HG03432 (cell line): ENCODE results near the gene GPR158.

Experiments used
- ATAC-seq: cut with Tn5 transposase; IDR thresholded peaks from one replicate; pipeline ENCODE4 v1.9.1; 2021; ENCODE audit warnings: mild to moderate bottlenecking, moderate library complexity; ENCODE audit not compliant: unreplicated experiment

The GPR158 gene

DNA sequence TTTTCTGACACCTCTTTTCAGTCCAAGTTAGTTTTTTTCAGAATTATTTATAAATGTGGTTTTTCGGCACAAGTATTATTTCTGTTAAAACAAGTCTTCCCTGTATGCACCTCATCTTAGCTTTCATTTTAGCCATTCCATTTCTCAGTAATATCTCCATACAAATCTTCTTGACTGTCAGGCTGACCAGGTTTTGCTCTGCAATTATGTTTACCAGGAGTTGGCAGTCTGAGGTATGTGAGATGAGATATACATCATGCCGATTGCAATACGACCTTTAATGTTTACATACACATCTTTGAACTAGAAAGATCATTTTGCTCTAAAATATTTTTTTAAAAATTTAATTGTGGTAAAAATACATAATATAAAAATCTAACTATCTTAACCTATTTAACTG is 209.8 kb downstream of the GPR158 start:
- no peak for ATAC-seq

- ATAC-seq: no peak
Observed at GRCh38 chr10:25388188-25388861, 213.5 kb downstream of the GPR158 start.

GRCh38 chr10:25388862-25389206 is 214.0 kb downstream of the GPR158 start:
- no peak for ATAC-seq

- no peak for ATAC-seq
Observed at GRCh38 chr10:25390733-25391132, 215.9 kb downstream of the GPR158 start.

DNA sequence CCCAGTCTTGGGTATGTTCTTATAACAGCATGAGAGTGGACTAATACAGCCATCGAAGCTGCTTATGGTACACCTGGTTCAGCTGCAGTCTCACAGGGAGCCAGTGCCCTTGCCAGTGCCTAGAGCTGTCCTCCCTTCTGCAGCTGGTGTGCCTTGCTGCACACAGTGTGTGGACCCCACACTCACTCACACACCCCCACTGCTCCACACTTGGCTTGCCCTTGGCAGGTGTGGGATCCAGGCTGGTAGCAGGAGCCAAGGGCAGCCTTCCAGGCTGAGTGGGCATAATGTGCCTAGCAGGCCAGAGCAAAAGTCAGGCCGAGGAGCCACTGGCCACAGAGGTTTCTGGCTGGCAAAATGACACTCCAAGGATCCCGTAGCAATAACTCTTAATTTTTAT is 217.3 kb downstream of the GPR158 start:
- ATAC-seq: no peak

GRCh38 chr10:25393621-25394020 is 218.8 kb downstream of the GPR158 start:
- ATAC-seq: no peak

DNA sequence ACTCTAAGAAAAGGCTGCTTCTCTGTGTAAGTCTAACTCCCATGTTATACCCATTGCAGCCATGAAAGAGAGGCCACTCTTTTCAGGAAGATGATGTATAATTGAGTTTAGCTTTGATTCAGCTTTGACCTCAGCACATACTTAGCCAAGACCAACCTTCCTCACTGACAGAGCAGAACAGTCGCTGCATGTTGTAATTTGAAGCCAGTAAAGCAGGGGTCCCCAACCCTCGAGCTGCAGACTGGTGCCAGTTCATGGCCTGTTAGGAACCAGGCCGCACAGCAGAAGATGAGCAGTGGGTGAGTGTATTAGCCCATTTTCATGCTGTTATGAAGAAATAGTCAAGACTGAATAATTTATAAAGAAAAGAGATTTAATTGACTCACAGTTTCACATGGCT is 223.9 kb downstream of the GPR158 start:
- ATAC-seq: no peak

DNA sequence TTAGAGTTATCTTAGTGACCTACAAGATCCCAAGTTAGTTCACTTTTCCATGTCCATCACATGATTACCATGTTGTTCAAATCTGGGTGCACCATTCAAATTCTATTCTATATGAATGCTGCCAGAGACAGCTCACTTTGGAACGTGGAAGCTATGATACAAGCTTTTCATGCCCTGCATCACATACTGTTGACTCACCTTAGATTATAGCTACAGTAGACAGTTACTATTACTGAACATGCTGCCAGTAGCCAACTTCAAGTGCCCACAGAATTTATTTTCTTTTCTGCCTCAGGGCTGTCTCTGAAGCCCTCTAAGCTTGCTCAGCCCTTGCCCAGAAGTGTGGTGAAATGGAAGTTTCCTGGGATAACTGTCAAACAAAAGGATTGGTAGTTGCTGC is 231.1 kb downstream of the GPR158 start:
- no peak for ATAC-seq

- ATAC-seq: no peak
Observed at GRCh38 chr10:25417611-25418010, 242.8 kb downstream of the GPR158 start.

- no peak for ATAC-seq
Observed at GRCh38 chr10:25425776-25426175, 251.0 kb downstream of the GPR158 start.

- ATAC-seq: no peak
Observed at GRCh38 chr10:25436431-25436830, 261.6 kb downstream of the GPR158 start.

DNA sequence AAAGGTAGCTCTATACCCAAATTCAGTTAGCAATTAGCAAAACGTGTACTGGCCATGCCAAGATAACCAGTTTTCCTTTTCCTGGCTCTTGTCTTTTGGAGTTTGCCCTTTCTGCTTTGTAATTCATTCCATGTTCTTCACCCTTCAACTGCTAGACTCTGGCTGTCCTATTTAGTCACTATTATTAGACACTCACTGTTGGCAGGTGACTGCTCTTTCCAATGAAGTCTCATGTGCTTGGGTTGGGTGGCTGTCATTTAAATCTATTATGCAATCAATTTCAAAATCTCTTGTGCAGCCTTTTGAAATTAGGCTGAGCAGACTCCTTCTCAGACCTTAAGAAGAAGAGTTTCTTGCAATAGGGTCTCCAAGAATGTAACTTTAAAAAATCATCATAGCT is 266.5 kb downstream of the GPR158 start:
- no peak for ATAC-seq

DNA sequence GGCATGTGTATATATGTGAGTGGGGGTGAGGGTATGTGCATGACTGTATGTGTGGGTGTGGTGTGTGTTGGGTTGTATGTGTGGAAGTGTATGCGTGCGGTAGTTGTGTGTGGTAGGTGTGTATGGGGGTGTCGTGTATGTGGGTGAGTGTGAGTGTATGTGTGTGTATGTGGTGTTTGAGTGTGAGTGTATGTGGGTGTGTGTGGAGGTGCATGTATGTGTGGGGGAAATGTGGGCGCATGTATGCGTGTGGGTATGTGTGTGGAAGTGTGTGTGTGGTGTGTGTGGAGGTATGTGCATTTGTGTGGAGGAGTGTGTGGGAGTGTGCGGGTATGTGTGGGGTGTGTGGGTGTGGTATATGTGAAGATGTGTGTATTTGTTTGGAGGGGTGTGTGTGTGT is 269.5 kb downstream of the GPR158 start:
- ATAC-seq: no peak

DNA sequence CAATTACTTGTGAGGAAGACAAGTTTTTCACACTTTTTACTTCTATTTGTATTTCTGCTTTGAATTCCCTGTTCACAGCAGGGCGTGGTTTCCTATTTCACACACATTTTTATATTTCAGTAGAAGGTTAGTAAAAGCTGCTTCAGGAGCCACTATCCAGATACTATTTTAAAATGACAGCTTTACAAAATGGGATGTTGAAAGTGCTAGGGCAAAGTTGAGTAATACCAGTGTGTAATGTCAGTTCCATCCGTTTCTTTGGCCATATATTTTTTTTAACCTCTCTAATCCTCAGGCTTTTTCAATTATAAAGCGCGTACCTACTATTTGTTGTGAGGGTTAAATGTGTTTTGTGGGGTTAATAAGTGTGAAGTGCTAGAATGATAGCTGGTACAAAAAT is 276.6 kb downstream of the GPR158 start:
- no peak for ATAC-seq

- ATAC-seq: no peak
Observed at GRCh38 chr10:25453619-25454018, 278.8 kb downstream of the GPR158 start.

DNA sequence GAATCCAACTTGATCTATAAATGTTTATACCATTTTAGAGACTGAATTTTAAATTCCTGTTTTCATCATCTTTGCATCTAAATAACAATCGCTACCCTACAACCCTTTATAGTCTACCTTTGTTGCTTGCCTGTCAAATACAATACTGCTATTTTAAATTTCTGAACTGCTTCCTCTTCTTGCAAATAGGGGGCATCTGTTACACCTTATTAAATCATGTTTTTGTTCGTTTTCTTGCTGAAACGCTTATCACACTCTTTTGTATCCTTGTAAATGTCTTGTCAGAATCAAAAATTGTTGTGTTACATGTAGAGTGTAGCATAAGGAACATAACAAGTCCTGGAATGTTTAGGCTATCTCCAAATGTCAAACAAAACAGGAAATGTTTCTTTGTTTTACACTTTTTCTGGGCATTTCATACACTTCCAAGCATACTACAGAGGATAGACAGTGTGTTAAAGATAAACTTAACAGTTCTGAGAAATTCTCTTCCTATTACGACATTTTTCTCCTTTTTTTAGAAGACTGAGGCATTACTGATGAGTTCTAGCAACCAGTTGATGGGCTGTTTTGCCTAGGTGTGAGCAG is 281.3 kb downstream of the GPR158 start:
- ATAC-seq: no peak

- no peak for ATAC-seq
Observed at GRCh38 chr10:25457552-25457951, 282.8 kb downstream of the GPR158 start.

GRCh38 chr10:25465582-25466372 is 291.0 kb downstream of the GPR158 start:
- ATAC-seq: no peak

DNA sequence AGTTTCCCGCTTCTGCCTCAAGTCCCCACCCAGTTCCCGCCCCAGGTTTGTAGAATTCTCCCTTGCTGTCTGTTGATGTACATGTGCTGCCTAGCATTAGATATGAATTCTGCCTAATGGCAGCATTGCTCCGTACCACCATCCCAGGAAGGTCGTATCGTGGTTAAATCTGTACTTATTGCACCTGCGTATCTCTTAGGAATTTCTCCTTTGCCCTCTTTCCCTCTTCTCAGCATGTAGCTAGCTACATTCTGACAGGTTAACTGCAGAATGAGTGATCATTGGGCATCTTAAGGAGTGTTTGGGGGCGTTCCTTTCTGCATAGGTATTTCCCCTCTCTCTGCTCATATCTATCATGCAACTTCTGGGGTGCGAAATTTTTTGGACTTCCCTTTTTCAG is 293.1 kb downstream of the GPR158 start:
- no peak for ATAC-seq

- ATAC-seq: no peak
Observed at GRCh38 chr10:25481467-25481866, 306.7 kb downstream of the GPR158 start.

- no peak for ATAC-seq
Observed at GRCh38 chr10:25483999-25484398, 309.2 kb downstream of the GPR158 start.

GRCh38 chr10:25487266-25487665 is 312.5 kb downstream of the GPR158 start:
- no peak for ATAC-seq
